Right lobe of liver (tissue), 4 donors: ENCODE data around the gene GSTM1.

ENCODE experiments used
- POLR2A ChIP-seq: fragments of 450-650 bp; IDR thresholded peaks from one replicate; pipeline ENCODE4 v1.6.1; 2017; ENCODE audit warnings: antibody characterized with exemption, mild to moderate bottlenecking
- TF ChIP-seq, protein P1 (sequence below), 4 donors: fragments of 200-600 bp in 3 of 4; fragments of 450-650 bp in 1 of 4; IDR thresholded peaks; one replicate each; pipeline versions ENCODE4 v1.5.1 to v1.8.0; 2016 to 2022; ENCODE audit warnings: antibody characterized with exemption in 4 of 4, mild to moderate bottlenecking in 2 of 4
- donor health status: DM: no; HTN: no; CAD: no.
- donor health status: DM: no; HTN: no; CAD: no.
- donor health status: DM: no; HTN: yes; CAD: no.

DNA sequence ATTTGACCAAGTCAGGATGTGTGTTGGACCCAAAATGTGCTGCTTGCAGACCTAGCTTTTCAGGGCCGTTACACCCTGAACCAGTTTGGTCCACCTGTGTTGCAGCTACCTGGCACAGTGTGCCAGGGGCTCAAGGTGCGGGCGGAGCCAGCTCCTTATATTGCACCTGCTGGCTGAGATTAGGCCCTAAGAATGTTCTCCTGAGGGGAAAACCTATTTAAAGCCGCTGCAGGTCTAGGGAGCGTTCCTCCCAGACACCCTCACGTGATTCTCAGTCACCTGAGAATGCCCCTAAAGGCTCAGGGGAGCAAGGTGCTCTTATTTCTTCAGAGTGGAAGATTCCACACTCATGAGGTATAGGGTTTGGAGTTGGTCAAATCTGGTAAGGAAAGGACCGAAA lies 41.3 kb downstream of the GSTM1 start:
- TF ChIP-seq, protein P1, sequence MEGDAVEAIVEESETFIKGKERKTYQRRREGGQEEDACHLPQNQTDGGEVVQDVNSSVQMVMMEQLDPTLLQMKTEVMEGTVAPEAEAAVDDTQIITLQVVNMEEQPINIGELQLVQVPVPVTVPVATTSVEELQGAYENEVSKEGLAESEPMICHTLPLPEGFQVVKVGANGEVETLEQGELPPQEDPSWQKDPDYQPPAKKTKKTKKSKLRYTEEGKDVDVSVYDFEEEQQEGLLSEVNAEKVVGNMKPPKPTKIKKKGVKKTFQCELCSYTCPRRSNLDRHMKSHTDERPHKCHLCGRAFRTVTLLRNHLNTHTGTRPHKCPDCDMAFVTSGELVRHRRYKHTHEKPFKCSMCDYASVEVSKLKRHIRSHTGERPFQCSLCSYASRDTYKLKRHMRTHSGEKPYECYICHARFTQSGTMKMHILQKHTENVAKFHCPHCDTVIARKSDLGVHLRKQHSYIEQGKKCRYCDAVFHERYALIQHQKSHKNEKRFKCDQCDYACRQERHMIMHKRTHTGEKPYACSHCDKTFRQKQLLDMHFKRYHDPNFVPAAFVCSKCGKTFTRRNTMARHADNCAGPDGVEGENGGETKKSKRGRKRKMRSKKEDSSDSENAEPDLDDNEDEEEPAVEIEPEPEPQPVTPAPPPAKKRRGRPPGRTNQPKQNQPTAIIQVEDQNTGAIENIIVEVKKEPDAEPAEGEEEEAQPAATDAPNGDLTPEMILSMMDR (IDR thresholded peaks at IDR 0.05): no peak
- TF ChIP-seq POLR2A: no peak
